Head of caudate nucleus (tissue), 42 donors: ENCODE measurements around the gene AS3MT.
"Not testable (repeated sequence)": the region's sequence is repeated elsewhere in the genome, so short reads cannot be mapped to it uniquely, and the experiment has no call there.

Experiments used
- DNase-seq, 42 donors: peaks; one replicate each; pipeline versions ENCODE4 v3.0.0 to v3.0.0-alpha.2; 2020 to 2021; ENCODE audit warnings: mixed read lengths in 7 of 42
- intact Hi-C: fragments of 100-400 bp; cut with DNase I; formaldehyde crosslinking; loops from one replicate; pipeline ENCODE4 v1.15.0; 2022

Gene AS3MT

GRCh38 chr10:102845352-102845902 is 23.8 kb upstream of the AS3MT start:
- intact Hi-C loops = loop anchor here (10.0 kb wide), 1 partner anchor 111 kb away; no protein-coding TSS in a partner anchor

DNA sequence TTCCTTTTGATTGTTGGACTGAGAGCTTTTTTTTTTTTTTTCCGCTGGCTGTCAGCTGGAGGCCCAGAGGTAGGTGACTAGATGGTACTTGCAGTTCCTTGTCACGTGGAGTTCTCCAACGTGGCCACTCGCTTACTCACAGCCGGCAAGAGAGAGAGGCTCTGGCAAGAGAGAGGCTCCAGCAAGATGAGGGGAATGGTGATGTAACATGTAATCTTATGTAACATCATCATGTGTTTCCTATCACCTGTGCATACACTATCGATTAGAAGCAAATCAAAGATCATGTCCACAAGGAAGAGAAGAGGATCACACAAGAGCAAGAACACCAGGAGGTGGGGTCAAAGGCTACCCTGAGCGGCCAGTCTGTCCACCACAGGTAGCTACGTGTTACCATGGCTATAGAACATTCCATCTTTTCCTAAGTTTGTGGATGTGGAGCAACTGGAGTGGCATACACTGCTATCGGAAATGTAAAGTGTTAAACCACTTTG is 19.2 kb upstream of the AS3MT start:
- no peak for DNase-seq
- intact Hi-C loops = no loop called here

More at GRCh38 chr10:102845352-102845902, 23.8 kb upstream of the AS3MT start:
- no peak for DNase-seq

- DNase-seq, intact Hi-C loops: not testable (repeated sequence)
Observed at GRCh38 chr10:102853237-102853636, 16.0 kb upstream of the AS3MT start.

- intact Hi-C loops, DNase-seq: not testable (repeated sequence)
Observed at GRCh38 chr10:102855731-102856436, 13.4 kb upstream of the AS3MT start.

DNA sequence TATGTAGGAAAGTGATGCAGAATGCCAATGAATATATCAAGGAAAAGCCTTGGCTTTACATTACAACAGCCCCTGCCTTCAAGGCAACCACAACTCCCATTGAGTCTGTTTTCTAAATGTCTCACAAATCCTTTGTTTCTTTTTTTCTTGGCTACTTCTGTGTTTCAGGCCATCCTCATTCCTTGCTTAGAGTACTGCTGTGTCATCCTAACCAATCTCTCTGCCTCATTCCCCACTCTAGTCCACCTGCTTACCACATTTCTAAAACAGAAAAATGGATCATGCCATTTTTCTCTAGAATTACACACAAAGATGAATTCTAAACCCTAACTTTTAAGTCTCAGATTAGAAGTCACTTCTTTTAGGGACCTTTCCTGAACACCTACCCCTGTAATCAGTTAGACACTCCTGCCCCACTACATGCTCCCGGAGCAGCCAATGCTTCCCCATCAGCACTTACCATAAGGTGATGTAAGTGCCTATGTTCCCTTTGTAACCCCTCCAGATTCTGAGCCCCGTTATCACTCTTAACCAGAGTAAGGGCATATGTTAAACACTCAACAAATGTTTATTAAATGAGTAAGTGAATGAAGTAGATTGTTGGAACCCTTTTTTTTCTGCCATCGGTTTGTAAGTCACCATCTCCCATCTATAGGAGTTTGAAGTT is 12.4 kb upstream of the AS3MT start:
- intact Hi-C loops = no loop called here
- DNase-seq = no peak

DNA sequence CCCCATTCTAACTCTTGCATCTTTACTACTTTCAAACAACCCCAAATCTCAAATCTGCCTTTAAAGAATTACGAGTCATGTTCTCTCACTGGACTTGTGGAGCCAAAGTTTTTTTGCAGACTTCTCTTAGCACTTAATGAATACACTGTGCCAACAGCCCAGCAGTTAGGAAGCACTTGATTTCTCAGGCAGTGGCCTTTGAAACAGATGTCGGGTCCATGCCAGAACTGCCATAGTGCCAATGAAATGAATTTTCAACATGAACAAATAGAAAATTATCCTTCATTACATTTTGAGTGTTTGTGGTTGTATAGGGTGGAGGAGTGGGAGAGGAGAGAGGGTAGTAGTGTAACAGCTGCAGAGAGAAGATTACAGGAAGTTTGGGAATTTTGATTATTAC is 9.4 kb upstream of the AS3MT start:
- DNase-seq = no peak
- intact Hi-C loops = no loop called here

- DNase-seq = no peak
- intact Hi-C loops = no loop called here
Observed at GRCh38 chr10:102863660-102864059, 5.6 kb upstream of the AS3MT start.

- no peak for DNase-seq
- intact Hi-C loops = no loop called here
Observed at GRCh38 chr10:102865620-102866019, 3.6 kb upstream of the AS3MT start.

GRCh38 chr10:102868911-102869257 is 386 bp upstream of the AS3MT start:
- no peak for DNase-seq
- intact Hi-C loops = no loop called here

- intact Hi-C loops = no loop called here
- DNase-seq = no peak
Observed at GRCh38 chr10:102870221-102870620, 951 bp downstream of the AS3MT start.

GRCh38 chr10:102872163-102872562 is 2.9 kb downstream of the AS3MT start:
- intact Hi-C loops = no loop called here
- DNase-seq = no peak

DNA sequence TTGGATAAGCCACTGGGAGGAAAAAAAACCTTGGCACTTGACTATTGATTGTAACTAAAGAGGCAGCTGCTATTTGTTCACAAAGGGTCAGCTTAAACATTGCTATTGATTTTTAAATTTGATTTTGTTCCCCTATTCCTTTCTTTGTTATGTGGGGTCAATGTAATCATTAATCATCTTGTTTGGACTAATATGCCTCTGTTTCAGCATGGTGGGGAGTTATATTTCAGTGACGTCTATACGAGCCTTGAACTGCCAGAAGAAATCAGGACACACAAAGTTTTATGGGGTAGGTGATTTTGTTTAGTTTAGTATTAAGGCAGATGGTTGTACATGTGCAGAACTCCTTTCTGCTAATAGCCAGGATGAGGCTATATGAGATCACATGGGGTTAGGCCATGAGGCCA is 7.5 kb downstream of the AS3MT start:
- no peak for DNase-seq

DNA sequence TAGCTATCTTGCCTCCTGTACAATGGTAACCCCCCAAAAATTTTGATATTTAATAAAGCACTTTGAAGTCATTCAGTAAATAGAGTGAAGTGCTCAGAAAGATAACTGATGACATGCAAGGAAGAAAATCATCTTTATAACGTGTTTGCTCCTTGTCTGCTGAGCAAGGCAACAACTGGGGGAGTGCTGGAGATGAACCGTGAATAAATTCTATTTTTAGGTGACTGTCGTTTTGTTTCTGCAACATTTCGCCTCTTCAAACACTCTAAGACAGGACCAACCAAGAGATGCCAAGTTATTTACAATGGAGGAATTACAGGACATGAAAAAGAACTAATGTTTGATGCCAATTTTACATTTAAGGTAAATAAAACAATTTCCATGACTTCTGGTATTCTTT is 9.4 kb downstream of the AS3MT start:
- intact Hi-C loops = no loop called here

More for the DNA sequence above, 7.5 kb downstream of the AS3MT start:
- intact Hi-C loops = no loop called here

GRCh38 chr10:102880256-102880655 is 11.0 kb downstream of the AS3MT start:
- no peak for DNase-seq
- intact Hi-C loops = no loop called here

More for the DNA sequence above, 9.4 kb downstream of the AS3MT start:
- no peak for DNase-seq

- intact Hi-C loops = no loop called here
- no peak for DNase-seq
Observed at GRCh38 chr10:102888048-102888447, 18.8 kb downstream of the AS3MT start.

DNA sequence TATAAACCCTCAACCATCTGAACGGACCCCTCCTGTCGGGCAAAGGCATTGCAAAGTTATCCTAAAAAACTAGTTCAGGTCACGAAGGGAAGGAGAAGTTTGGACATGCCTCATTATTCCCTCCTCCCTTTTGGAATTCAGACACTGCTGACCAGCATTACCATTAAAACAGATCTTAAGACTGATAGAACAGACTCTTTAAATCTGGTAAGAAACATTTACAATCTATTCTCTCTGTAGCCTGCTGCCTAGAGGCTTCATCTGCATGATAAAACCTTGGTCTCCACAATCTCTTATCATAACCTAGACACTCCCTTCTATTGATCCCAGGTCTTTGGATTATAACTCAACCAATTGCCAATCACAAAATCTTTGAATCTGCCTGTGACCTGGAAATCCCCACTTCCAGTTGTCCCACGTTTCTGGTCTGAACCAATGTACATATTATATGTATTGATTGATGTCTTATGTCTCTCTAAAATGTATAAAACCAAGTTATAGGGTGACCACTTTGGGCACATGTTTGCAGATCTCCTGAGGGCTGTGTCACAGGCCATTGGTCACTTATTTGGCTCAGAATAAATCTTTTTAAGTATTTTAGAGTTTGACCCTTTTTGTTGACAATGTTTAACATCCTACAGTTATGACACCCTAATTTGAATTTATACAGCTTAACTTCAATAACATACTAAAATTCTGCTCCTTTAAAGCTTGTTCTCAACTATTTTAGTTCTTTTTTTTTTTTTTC is 25.4 kb downstream of the AS3MT start:
- intact Hi-C loops = no loop called here
- no peak for DNase-seq

DNA sequence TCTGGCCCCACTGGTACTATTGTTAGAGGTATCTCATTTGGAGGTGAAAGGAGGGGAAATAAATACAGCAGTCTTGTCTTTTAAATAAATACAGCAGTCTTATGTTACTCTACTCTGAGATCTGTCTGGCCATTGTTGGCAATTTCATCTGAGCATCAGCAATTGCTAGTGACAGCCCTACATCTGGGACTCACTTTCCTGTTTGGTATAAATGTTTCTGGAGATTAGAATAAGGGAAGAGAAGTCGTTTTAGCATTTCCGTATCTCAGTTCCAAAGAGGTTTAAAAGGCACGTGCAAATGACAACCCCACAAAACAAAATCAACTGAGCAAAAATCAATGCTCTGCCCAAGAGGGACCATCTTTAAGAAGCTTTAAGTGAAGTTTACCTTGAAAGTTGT is 30.7 kb downstream of the AS3MT start:
- DNase-seq = no peak
- intact Hi-C loops = loop anchor here (5.0 to 10.0 kb wide), 2 partner anchors 65 to 173 kb away; partner anchors contain the start of gene CYP17A1

DNA sequence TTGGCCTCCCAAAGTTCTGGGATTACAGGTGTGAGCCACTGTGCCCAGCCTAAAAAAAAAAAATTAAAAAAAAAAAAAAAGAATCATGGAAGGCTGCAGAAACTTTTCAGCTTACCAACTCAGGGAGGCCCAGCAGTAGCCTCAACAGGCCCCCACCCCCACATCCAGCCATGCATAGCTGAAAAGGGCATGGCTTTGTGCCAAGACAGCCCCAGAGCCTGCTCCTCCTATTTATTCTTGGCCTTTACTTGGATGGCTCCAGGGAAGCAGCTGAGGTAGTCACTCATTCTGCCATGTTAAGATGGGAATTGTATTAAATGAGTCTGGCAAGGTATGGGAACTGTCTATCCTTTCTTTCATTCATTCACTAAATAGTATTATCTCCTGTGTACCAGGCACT is 35.1 kb downstream of the AS3MT start:
- intact Hi-C loops = loop anchor here (5.0 to 10.0 kb wide), 2 partner anchors 70 to 177 kb away; partner anchors contain the start of gene CYP17A1
- no peak for DNase-seq

DNA sequence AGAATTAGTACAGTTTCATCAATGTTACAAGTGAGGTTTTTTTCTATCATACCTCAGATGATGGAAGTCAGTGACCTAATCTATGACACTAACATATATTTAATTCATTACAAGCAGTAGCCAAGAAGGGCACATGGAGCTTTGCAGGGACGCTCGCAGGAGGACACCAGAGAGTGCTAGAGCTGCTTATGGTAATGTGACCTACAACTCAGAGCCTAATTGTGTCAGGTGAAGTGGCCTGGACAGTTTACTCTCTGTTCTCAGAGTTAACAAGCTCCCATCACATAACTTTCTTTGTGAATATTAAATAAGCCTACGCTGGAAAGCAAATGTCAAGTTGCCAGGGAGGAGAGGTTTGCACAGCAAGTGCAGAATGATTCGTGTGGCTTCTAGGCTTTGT is 37.2 kb downstream of the AS3MT start:
- intact Hi-C loops = loop anchor here (10.0 kb wide), 1 partner anchor 72 kb away; the partner anchor contains the start of gene CYP17A1
- no peak for DNase-seq
